H1 (cell line): ENCODE measurements around the gene GDAP2. TPM values are rescaled to one million over a fixed set of nuclear protein-coding genes. Genes with fewer than 3 reads are reported as not detected.

Experiments used
- CTCF ChIA-PET: fragments of 300-600 bp; sonication (Branson Sonifier 250); formaldehyde crosslinking; loops from one replicate; lab custom pipeline; 2021; ENCODE audit not compliant: partially characterized antibody; lab: Charles Lee
- POLR2A ChIA-PET: fragments of 300-600 bp; sonication (Branson Sonifier 250); formaldehyde crosslinking; loops from one replicate; lab custom pipeline; 2021; ENCODE audit warnings: inconsistent platforms; ENCODE audit not compliant: partially characterized antibody; lab: Charles Lee
- DNase-seq, 2 experiments: peaks; one replicate each; pipeline versions ENCODE4 v3.0.0 to v3.0.0-alpha.2; 2010 to 2022; ENCODE audit warnings: low spot score in 2 of 2, low read depth in 1 of 2, mixed read lengths in 1 of 2
- FAIRE-seq: peaks from 2 replicates; lab custom pipeline; 2011; peaks lifted over from hg19 to GRCh38; lab: Jason Lieb, UNC
- H2AFZ ChIP-seq: 2 replicates; pipeline ENCODE4 v1.8.1; 2012; ENCODE audit warnings: low read length, inconsistent platforms
- H2AK5ac ChIP-seq: 2 replicates; pipeline ENCODE4 v1.6.1; 2013; ENCODE audit warnings: low read depth, low read length
- H2BK120ac ChIP-seq: replicated peaks from 2 replicates; pipeline ENCODE3; 2013; ENCODE audit warnings: low read depth, low read length, inconsistent platforms
- H2BK12ac ChIP-seq: 2 replicates; pipeline ENCODE4 v1.6.1; 2013; ENCODE audit warnings: low read depth, low read length
- H2BK15ac ChIP-seq: 2 replicates; pipeline ENCODE4 v1.6.1; 2013; ENCODE audit warnings: low read length
- H2BK20ac ChIP-seq: 2 replicates; pipeline ENCODE4 v1.6.1; 2013; ENCODE audit warnings: low read length
- H2BK5ac ChIP-seq: 2 replicates; pipeline ENCODE4 v1.6.1; 2013; ENCODE audit warnings: low read depth, low read length
- H3K14ac ChIP-seq: 2 replicates; pipeline ENCODE4 v1.6.1; 2013; ENCODE audit warnings: inconsistent platforms; ENCODE audit not compliant: insufficient read length
- H3K18ac ChIP-seq: 2 replicates; pipeline ENCODE4 v1.6.1; 2013; ENCODE audit warnings: low read length; ENCODE audit errors: extremely low read depth
- H3K23ac ChIP-seq: 2 replicates; pipeline ENCODE4 v1.6.1; 2013; ENCODE audit warnings: inconsistent platforms; ENCODE audit not compliant: insufficient read length
- H3K23me2 ChIP-seq: 2 replicates; pipeline ENCODE4 v1.6.1; 2013; ENCODE audit warnings: low read depth, low read length
- H3K27ac ChIP-seq: 2 replicates; pipeline ENCODE4 v1.6.1; 2011; ENCODE audit warnings: low read depth, low read length, inconsistent platforms
- H3K27me3 ChIP-seq, 4 experiments: replicated peaks in 1 of 4; 1 replicate in 1 of 4; 2 replicates in 3 of 4; pipeline versions ENCODE4 v1.6.1 to v1.8.1; 2011 to 2013; ENCODE audit warnings: low read length in 3 of 4, mild to moderate bottlenecking in 3 of 4, inconsistent platforms in 2 of 4, mixed read lengths in 2 of 4, moderate library complexity in 1 of 4; ENCODE audit not compliant: control insufficient read depth in 3 of 4, insufficient read depth in 3 of 4; ENCODE audit errors: extremely low read depth in 1 of 4
- H3K36me3 ChIP-seq, 4 experiments: 2 replicates each; pipeline versions ENCODE4 v1.6.1 to v1.8.1; 2011 to 2013; ENCODE audit warnings: mild to moderate bottlenecking in 4 of 4, low read length in 3 of 4, moderate library complexity in 2 of 4, control low read depth in 1 of 4, inconsistent platforms in 1 of 4; ENCODE audit not compliant: insufficient read depth in 4 of 4, control insufficient read depth in 2 of 4
- H3K4ac ChIP-seq: replicated peaks from 2 replicates; pipeline ENCODE3; 2013; ENCODE audit warnings: low read length, low read depth, mixed read lengths, inconsistent platforms; ENCODE audit not compliant: insufficient read length
- H3K4me1 ChIP-seq, 4 experiments: replicated peaks in 1 of 4; 1 replicate in 1 of 4; 2 replicates in 3 of 4; pipeline versions ENCODE4 v1.6.1 to v1.8.1; 2011 to 2013; ENCODE audit warnings: low read length in 3 of 4, inconsistent platforms in 2 of 4, mixed read lengths in 1 of 4; ENCODE audit not compliant: insufficient read depth in 4 of 4, control insufficient read depth in 3 of 4
- H3K4me2 ChIP-seq, 2 experiments: 2 replicates each; pipeline versions ENCODE4 v1.6.1 to v1.8.1; 2011 to 2013; ENCODE audit warnings: low read depth in 2 of 2, low read length in 2 of 2, control low read depth in 1 of 2, inconsistent platforms in 1 of 2, mild to moderate bottlenecking in 1 of 2; ENCODE audit not compliant: insufficient read depth in 1 of 2
- H3K4me3 ChIP-seq, 4 experiments: fragments of 200-600, 300-600 bp in 1 of 4; sonication (generic), shearing (Covaris generic), sonication (Bioruptor Twin) in 1 of 4; 2 replicates each; pipeline versions ENCODE4 v1.5.1 to v1.8.1; 2011 to 2016; ENCODE audit warnings: low read length in 4 of 4, low read depth in 3 of 4, control low read depth in 2 of 4, inconsistent platforms in 2 of 4, mild to moderate bottlenecking in 2 of 4, mixed read lengths in 1 of 4, moderate library complexity in 1 of 4; ENCODE audit not compliant: insufficient read depth in 2 of 4; ENCODE audit errors: extremely low read depth in 1 of 4
- H3K56ac ChIP-seq: replicated peaks from 2 replicates; pipeline ENCODE3; 2013; ENCODE audit warnings: low read depth, mild to moderate bottlenecking, mixed read lengths, low read length, inconsistent platforms; ENCODE audit not compliant: insufficient read length
- H3K79me1 ChIP-seq: 2 replicates; pipeline ENCODE4 v1.6.1; 2013; ENCODE audit warnings: low read depth, low read length, control low read depth
- H3K79me2 ChIP-seq, 2 experiments: 2 replicates each; pipeline versions ENCODE4 v1.6.1 to v1.8.1; 2012 to 2013; ENCODE audit warnings: low read length in 2 of 2, mild to moderate bottlenecking in 2 of 2, inconsistent platforms in 1 of 2; ENCODE audit not compliant: insufficient read depth in 2 of 2, control insufficient read depth in 1 of 2
- H3K9ac ChIP-seq, 4 experiments: replicated peaks in 1 of 4; 1 replicate in 1 of 4; 2 replicates in 3 of 4; pipeline versions ENCODE4 v1.6.1 to v1.8.1; 2011 to 2013; ENCODE audit warnings: low read depth in 3 of 4, low read length in 3 of 4, control low read depth in 2 of 4, mild to moderate bottlenecking in 2 of 4, moderate library complexity in 2 of 4, inconsistent platforms in 1 of 4; ENCODE audit errors: extremely low read depth in 1 of 4
- H3K9me3 ChIP-seq, 2 experiments: 2 replicates each; pipeline versions ENCODE4 v1.6.1 to v1.8.1; 2012 to 2013; ENCODE audit warnings: mild to moderate bottlenecking in 2 of 2, moderate library complexity in 2 of 2, control low read depth in 1 of 2, inconsistent platforms in 1 of 2, low read depth in 1 of 2, low read length in 1 of 2, mixed read lengths in 1 of 2; ENCODE audit not compliant: insufficient read depth in 2 of 2
- H4K20me1 ChIP-seq, 2 experiments: replicated peaks in 1 of 2; 2 replicates each; pipeline versions ENCODE3 to v1.8.1; 2011 to 2013; ENCODE audit warnings: inconsistent platforms in 2 of 2, low read length in 2 of 2, mild to moderate bottlenecking in 1 of 2; ENCODE audit not compliant: insufficient read depth in 2 of 2, control insufficient read depth in 1 of 2
- H4K5ac ChIP-seq: 2 replicates; pipeline ENCODE4 v1.6.1; 2013; ENCODE audit warnings: low read length, low read depth, mixed read lengths, inconsistent platforms; ENCODE audit not compliant: insufficient read length
- H4K8ac ChIP-seq: 2 replicates; pipeline ENCODE4 v1.8.0; 2013; ENCODE audit warnings: mild to moderate bottlenecking, moderate library complexity, low read length, inconsistent platforms; ENCODE audit not compliant: insufficient read depth; ENCODE audit errors: extremely low read depth
- H4K91ac ChIP-seq: replicated peaks from 2 replicates; pipeline ENCODE3; 2013; ENCODE audit warnings: low read length, mixed read lengths, inconsistent platforms; ENCODE audit not compliant: insufficient read length
- CHD2 ChIP-seq: IDR thresholded peaks from 2 replicates; pipeline ENCODE4 v1.6.1; 2012; ENCODE audit warnings: low read length, improper control_type of control experiment
- TAF1 ChIP-seq: IDR thresholded peaks from 2 replicates; pipeline ENCODE4 v1.6.1; 2011; ENCODE audit warnings: mild to moderate bottlenecking, low read depth, low read length
- ZNF274 ChIP-seq: IDR thresholded peaks from 2 replicates; pipeline ENCODE4 v1.7.0; 2012; ENCODE audit warnings: low read length, borderline replicate concordance; ENCODE audit errors: extremely low read depth
- WGBS, 2 experiments: shearing (Covaris generic) in 1 of 2; methylation state at CpG; one replicate each; pipeline versions ENCODE4 v1.1.6 to v1.1.7; 2013 to 2015; ENCODE audit warnings: low lambda C conversion rate in 2 of 2, mixed read lengths in 2 of 2, inconsistent platforms in 1 of 2, low coverage in 1 of 2, missing lambda C conversion rate in 1 of 2; ENCODE audit not compliant: insufficient replicate concordance in 2 of 2, insufficient coverage in 1 of 2, insufficient read length in 1 of 2; ENCODE audit errors: extremely low coverage in 1 of 2, missing lambda C conversion rate in 1 of 2; 5-methylcytosine and 5-hydroxymethylcytosine counted together
- polyA plus RNA-seq, 7 experiments: library from polyadenylated mRNA; depleted of rRNA in 3 of 7; stranded (reverse) in 5 of 7; unstranded in 2 of 7; fragments of >200 nt in 5 of 7; fragments of 200-250 nt in 2 of 7; gene quantifications; 1 replicate in 5 of 7; 2 replicates in 1 of 7; 4 replicates in 1 of 7; pipeline versions ENCODE4 v1.2.1 to v1.2.3, GENCODE V29; 2011 to 2013; ENCODE audit warnings: missing spikeins in 2 of 7, mixed read lengths in 2 of 7
- total RNA-seq: library from RNA; stranded (reverse); fragmentation: NEBNext Ultra II Directional; extraction: Animal tissue kit (Norgen Biotek cat#: 25700); gene quantifications from 2 replicates; pipeline ENCODE4 v1.2.1, GENCODE V29; 2021

Gene GDAP2
- total and polyA plus RNA-seq, 2 of the 8 experiments (the other 6 are each of a cell fraction or from before 2014, with no cell fraction given): 8.6 to 27.8 TPM

DNA sequence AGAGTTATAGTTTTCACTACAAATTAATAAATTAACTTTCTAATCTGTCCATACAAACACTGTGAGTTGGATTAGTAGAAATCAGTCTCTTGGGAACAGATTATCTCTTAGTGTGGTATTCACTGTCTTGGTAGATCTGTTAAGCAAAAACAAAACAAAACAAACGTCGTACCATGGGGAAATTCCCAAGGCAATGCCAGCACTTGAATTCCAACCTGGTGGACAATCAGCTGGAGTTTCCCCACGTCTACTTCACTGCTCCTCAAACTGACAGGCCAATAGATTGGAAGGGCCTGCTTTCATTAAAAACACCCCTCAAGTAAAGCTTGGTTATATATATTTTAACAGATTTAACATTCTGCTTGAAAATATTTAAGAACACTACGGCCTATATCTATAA lies 31.9 kb downstream of the GDAP2 start:
- WGBS, 2 experiments: 87% methylated on average over 4 of the region's 4 CpGs; no CpG with 5 or more reads in 1 of the 2 experiments
- Histone ChIP-seq H4K20me1 (no peaks in the 10 kb centered on the region), H3K79me2 (no peaks in the 10 kb centered on the region), H3K27ac (no peak overlapping the region), H3K79me1 (no peaks in the 10 kb centered on the region), H3K4me1 (no peaks in the 10 kb centered on the region), H2BK20ac (no peak overlapping the region), H2BK5ac (no peak overlapping the region), H2AFZ (no peak overlapping the region), H3K18ac (no peak overlapping the region), H2BK120ac (no peak overlapping the region), H2AK5ac (no peak overlapping the region), H3K9ac (no peak overlapping the region), H4K8ac (no peak overlapping the region), H4K5ac (no peak overlapping the region), H4K91ac (no peak overlapping the region), H3K23ac (no peak overlapping the region), H3K23me2 (no peaks in the 10 kb centered on the region), H3K27me3 (no peaks in the 10 kb centered on the region), H2BK12ac (no peak overlapping the region), H3K14ac (no peak overlapping the region), H3K4me3 (no peak overlapping the region), H3K56ac (no peak overlapping the region), H2BK15ac (no peak overlapping the region), H3K9me3 (no peaks in the 10 kb centered on the region), H3K4ac (no peak overlapping the region), H3K4me2 (no peak overlapping the region), H3K36me3 (peaks cover 2 to 18% (median 16%) of the 10 kb centered on the region in 4 experiments; a peak in 7 of 8 replicates)
- CTCF ChIA-PET: interaction anchor here (1.3 to 2.7 kb wide), 3 partner anchors 10 to 30 kb away, joined by 3 to 32 read pairs (median 14); partner anchors contain the start of genes GDAP2 and WDR3
- FAIRE-seq: no peak
- no peak for TF ChIP-seq TAF1
- no peak for TF ChIP-seq CHD2
- TF ChIP-seq ZNF274: no peak
- POLR2A ChIA-PET: no interaction called here
- no peak for DNase-seq
